Rectal smooth muscle tissue (tissue), 1 donor: Measurements from ENCODE around the gene ZFR2.

ENCODE experiments used
- H3K27ac ChIP-seq: one replicate; pipeline ENCODE4 v1.7.0; 2013; ENCODE audit warnings: low read depth, low read length, inconsistent platforms
- H3K27me3 ChIP-seq: one replicate; pipeline ENCODE4 v1.7.0; 2013; ENCODE audit warnings: low read length; ENCODE audit not compliant: control insufficient read depth, insufficient read depth
- H3K36me3 ChIP-seq: one replicate; pipeline ENCODE4 v1.7.0; 2013; ENCODE audit warnings: low read length; ENCODE audit not compliant: control insufficient read depth, insufficient read depth
- H3K4me1 ChIP-seq: one replicate; pipeline ENCODE4 v1.7.0; 2013; ENCODE audit warnings: low read length; ENCODE audit not compliant: control insufficient read depth, insufficient read depth
- H3K4me3 ChIP-seq: one replicate; pipeline ENCODE4 v1.7.0; 2013; ENCODE audit warnings: low read length
- H3K9ac ChIP-seq: one replicate; pipeline ENCODE4 v1.7.0; 2013; ENCODE audit warnings: low read length

ZFR2 gene

DNA sequence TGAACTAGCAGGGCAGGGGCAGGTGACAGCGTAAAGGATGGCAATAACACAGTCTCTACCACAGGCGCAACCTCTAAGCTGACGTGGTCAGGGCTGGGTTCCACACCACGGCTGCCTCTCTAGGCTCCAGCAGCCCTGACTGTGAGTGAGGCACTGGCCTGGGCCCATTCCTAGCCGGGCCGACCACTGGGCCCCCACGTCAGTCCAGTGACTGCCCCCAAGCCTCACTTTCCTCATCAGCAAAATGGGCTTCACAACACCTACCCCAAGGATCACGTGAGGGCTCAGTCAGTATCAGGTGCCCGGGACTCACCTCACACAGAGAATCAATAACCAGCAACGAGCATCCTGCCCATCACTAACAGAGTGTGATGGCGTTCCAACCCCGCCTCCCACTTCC, 5.2 kb downstream of the ZFR2 start:
- no peak overlapping the region for H3K4me3 ChIP-seq
- H3K9ac ChIP-seq: no peak overlapping the region
- no peak overlapping the region for H3K27ac ChIP-seq
- H3K4me1 ChIP-seq: no peaks in the 10 kb centered on the region
- H3K27me3 ChIP-seq: peaks cover 12% of the 10 kb centered on the region
- H3K36me3 ChIP-seq: no peaks in the 10 kb centered on the region

DNA sequence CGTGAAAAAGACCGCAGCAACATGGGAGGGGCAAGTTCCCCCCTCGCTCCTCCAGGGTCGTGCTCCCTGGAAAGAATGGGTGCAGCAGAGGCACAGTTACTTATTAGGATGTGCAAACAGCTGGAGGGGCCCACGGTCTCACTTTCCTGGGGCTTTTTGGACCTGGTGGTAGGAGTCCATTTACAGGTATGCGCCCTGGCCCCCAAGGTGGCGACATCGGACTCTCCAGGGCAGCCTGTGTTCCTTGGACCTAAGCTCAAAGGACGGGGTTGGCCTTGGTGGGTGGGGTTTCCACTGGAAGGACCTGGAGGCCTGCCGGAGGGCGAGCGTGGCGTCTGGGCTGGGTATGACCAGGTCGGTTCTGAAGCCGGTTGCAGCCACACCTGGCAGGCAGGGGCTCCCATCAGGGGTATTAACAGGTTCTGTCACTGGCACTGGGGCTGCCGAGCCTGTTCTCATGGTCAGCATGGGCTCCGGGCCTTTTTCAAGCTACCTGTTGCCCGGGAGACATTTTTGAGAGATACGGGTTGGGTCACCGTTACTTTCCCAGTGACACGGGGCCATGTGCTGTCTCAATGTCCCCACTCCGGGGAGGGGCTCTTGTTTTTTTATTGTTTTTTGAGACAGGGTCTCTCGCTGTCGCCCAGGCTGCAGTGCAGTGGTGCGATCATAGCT, 5.9 kb downstream of the ZFR2 start:
- no peaks in the 10 kb centered on the region for H3K4me1 ChIP-seq
- H3K27me3 ChIP-seq: peaks cover 8% of the 10 kb centered on the region
- no peaks in the 10 kb centered on the region for H3K36me3 ChIP-seq

DNA sequence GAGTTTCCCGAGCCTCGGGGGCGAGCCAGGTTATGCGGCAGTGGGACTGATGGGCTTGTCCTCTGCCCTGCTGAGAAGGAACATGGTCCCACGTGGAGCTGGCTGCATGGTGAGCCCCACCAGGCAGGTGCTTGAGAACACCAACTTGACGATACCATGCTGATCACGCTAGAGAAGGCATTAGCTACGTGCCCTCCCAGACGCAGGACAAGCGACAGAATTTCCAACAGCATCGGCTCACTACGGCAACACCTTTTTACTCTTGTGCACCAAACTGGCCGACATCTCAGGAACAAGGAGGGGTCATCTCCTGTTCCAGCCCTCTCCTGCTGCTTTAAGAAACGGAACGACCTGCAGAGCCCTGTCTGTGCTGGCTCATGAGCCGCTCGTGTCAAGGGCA, 8.3 kb downstream of the ZFR2 start:
- no peak overlapping the region for H3K27ac ChIP-seq
- no peak overlapping the region for H3K4me3 ChIP-seq
- H3K27me3 ChIP-seq: no peaks in the 10 kb centered on the region
- no peak overlapping the region for H3K9ac ChIP-seq
- H3K36me3 ChIP-seq: no peaks in the 10 kb centered on the region
- H3K4me1 ChIP-seq: no peaks in the 10 kb centered on the region

More for the DNA sequence above, 5.9 kb downstream of the ZFR2 start:
- no peak overlapping the region for H3K27ac ChIP-seq
- H3K9ac ChIP-seq: no peak overlapping the region
- no peak overlapping the region for H3K4me3 ChIP-seq

DNA sequence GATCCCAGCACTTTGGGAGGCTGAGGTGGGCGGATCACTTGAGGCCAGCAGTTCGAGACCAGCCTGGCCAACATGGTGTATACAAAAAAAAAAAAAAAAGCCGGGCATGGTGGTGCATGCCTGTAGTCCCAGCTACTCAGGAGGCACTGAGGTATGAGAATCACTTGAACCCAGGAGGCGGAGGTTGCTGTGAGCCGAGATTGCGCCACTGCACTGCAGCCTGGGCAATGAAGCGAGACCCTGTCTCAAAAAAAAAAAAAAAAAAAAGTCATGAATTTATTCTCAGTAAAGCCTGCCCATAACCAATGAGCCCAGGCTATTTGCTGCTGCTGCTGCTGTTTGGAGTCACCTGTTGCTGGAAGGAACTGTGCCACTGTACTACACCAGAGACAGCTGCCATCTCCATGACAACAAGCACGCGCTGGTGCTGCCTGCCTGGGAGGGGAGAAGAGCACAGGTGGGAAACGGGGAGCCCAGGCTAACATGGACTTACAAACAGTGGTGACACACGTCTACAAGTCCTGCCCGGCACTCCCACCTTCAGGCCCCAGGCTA, 11.3 kb downstream of the ZFR2 start:
- Histone ChIP-seq H3K27ac (no peak overlapping the region), H3K4me3 (no peak overlapping the region)

DNA sequence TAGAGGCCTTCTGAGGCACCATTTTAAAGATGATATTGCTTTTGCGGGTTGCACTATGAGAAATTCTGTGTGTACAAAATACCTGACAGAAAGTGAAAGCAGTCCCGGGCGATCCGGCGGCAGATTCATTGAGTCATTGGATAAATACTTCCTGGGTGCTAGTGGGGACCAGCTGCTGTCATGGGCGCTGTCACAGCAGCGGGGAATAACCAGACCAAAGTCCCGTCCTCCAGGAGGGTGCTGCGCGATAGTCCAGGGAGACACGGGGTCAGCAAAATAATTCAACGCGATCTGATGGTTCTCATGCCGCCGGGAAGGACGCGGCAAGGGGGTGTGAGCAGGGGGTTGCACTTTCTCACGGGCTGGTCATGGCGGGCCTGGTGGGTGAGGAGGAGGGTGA, 13.5 kb downstream of the ZFR2 start:
- H3K9ac ChIP-seq: no peak overlapping the region
- no peaks in the 10 kb centered on the region for H3K4me1 ChIP-seq
- H3K27ac ChIP-seq: no peak overlapping the region
- H3K27me3 ChIP-seq: no peaks in the 10 kb centered on the region
- no peak overlapping the region for H3K4me3 ChIP-seq
- no peaks in the 10 kb centered on the region for H3K36me3 ChIP-seq

More for the DNA sequence above, 11.3 kb downstream of the ZFR2 start:
- H3K36me3 ChIP-seq: no peaks in the 10 kb centered on the region
- no peak overlapping the region for H3K9ac ChIP-seq
- no peaks in the 10 kb centered on the region for H3K4me1 ChIP-seq
- no peaks in the 10 kb centered on the region for H3K27me3 ChIP-seq

DNA sequence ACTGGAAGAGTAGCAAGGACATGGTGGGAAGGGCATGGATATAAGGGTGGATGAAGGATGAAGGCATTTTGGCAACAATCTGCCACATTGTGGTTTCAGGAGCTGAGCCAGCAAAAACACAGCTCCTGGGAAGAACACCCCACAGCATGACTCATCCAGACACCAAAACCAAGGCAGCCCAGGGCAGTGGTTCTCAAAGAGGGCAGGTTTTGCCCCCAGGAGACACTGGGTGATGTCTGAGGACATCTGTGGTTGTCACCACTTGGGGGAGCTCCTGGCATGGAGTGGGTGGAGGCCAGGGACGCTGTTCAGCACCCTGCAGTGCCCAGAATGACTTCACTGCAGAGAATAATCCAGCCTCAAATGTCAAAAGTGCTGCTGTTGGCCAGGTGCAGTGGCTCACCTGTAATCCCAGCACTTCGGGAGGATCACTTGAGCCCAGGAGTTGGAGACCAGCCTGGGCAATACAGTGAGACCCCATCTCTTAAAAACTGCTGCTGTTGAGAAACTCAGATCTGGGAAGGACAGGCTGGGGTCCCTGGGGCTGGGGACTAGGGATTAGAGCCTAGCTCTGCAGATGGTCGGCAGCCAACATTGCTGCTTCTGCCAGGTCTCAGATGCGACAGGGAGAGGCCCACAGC, 16.1 kb downstream of the ZFR2 start:
- no peaks in the 10 kb centered on the region for H3K4me1 ChIP-seq
- H3K4me3 ChIP-seq: no peak overlapping the region
- H3K27ac ChIP-seq: no peak overlapping the region
- no peaks in the 10 kb centered on the region for H3K36me3 ChIP-seq
- H3K27me3 ChIP-seq: no peaks in the 10 kb centered on the region
- H3K9ac ChIP-seq: no peak overlapping the region

DNA sequence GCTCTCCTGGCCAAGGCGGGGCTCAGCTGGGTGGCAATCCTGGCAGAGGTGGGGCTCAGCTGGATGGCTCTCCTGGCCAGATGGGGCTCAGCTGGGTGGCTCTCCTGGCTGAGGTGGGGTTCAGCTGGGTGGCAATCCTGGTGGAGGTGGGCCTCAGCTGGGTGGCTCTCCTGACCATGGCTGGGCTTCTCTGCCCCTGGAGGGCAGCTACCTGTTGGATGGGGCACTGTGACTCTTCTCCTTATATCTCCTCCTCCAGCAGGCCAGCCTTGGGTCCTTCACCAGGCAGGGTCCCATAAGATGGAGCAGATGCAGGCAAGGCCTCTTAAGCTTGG, 16.7 kb downstream of the ZFR2 start:
- no peaks in the 10 kb centered on the region for H3K27me3 ChIP-seq
- H3K4me1 ChIP-seq: no peaks in the 10 kb centered on the region
- H3K4me3 ChIP-seq: no peak overlapping the region
- no peak overlapping the region for H3K9ac ChIP-seq
- no peak overlapping the region for H3K27ac ChIP-seq
- no peaks in the 10 kb centered on the region for H3K36me3 ChIP-seq

DNA sequence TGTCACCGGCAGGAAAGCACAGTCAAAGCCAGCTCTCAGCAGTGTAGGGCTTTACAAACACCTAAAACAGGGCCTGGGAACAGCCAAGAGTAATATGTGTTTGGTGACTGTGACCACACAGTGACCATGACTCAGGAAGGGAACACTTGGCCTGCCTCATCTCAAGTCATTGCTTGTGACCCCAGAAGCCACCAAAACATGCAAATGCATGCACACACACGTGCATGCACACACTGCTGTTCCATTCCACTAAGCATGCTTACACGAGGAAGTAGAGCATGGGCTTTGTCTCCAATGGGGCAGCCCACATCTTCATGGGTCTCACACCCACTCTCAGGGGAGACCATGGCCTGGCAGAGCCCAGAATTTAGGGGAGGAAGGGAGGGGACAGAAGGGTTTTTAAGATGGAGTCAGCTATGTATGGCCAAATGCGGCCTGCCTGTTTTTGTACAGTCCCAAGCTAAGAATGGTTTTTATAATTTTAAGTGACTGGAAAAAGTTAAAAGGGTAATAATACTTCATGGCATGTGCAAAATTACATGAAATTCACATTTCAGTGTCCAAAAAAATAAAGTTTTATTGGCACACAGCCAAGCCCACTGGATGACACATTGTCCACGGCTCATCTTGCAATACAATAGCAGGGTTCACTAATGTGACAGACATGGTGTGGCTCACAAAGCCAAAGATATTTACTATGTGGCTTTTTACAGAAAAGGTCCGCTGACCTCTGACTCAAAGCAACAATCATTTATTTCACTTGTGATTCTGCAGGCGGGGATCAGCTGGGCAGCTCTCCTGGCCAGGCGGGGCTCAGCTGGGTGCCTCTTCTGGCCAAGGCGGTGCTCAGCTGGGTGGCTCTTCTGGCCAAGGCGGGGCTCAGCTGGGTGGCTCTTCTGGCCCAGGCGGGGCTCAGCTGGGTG, 17.3 kb downstream of the ZFR2 start:
- Histone ChIP-seq H3K27ac (no peak overlapping the region), H3K4me1 (no peaks in the 10 kb centered on the region)

DNA sequence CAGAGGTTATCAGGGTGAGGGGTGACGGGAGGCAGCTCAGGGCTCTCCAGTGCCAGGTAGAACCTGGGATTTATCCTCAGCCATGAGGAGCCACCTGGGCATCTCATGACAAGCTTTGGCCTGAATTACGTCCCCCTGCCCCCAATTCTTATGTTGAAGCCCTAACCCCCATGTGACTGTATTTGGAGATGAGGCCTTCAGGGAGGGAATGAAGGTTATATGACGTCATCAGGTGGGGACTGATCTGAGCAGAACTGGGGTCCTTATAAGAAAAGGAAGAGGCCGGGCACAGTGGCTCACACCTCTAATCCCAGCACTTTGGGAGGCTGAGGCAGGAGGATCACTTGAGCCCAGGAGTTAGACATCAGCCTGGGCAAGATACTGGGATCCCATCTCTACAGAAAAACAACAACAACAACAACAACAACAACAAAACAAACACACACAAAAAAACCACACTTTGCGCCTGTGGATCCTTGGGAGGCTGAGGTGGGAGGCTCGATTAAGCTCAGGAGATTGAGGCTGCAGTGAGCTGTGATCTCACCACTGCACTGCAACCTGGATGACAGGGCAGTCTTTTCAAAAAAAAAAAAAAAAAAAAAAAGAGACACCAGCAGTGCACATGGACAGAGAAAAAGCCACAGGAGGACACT, 18.4 kb downstream of the ZFR2 start:
- no peak overlapping the region for H3K27ac ChIP-seq
- no peaks in the 10 kb centered on the region for H3K4me1 ChIP-seq
- H3K9ac ChIP-seq: no peak overlapping the region
- H3K4me3 ChIP-seq: no peak overlapping the region
- no peaks in the 10 kb centered on the region for H3K36me3 ChIP-seq
- no peaks in the 10 kb centered on the region for H3K27me3 ChIP-seq

More for the DNA sequence above, 17.3 kb downstream of the ZFR2 start:
- Histone ChIP-seq H3K27me3 (no peaks in the 10 kb centered on the region), H3K4me3 (no peak overlapping the region), H3K9ac (no peak overlapping the region), H3K36me3 (no peaks in the 10 kb centered on the region)

DNA sequence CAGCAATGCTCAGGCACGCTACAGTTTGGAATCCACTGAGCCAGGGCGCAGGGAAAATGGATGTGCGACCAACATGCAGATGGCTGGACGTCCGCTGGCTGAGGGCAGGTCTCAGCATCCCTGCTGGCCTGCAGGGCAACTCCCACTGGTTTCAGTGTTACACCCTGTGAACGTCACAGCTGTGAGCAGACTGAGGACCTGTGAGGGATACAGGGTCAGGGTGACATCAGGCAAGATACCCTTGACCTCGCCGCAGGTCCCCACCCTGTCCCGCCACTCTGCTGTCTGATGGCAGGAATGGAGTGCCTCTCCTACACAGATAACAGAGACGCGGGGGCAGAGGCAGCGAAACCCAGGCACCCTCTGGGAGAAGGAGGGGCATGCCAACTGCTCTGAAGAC, 19.1 kb downstream of the ZFR2 start:
- H3K9ac ChIP-seq: no peak overlapping the region
- no peaks in the 10 kb centered on the region for H3K36me3 ChIP-seq
- H3K27me3 ChIP-seq: no peaks in the 10 kb centered on the region
- H3K27ac ChIP-seq: no peak overlapping the region
- no peaks in the 10 kb centered on the region for H3K4me1 ChIP-seq
- no peak overlapping the region for H3K4me3 ChIP-seq

DNA sequence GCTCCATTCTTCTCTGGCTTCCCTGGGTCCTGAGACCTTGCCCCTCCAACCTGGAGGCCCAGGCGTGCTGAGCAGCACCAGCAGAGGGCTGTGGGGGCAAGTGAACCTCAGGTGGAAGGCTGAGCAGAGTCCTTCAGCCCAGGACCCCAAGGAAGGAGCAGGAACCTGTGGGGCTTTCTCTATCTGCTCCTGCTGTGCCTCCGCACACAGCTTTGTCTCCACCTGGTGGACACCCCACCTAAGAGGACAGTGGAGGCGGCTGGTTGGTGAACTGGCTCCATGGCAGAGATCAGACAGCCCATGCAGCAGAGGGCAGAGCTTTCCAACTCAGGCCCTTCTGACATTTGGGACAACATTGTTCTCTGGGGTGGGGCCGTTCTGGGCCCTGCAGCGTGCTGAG, 19.7 kb downstream of the ZFR2 start:
- H3K4me1 ChIP-seq: no peaks in the 10 kb centered on the region
- H3K9ac ChIP-seq: no peak overlapping the region
- H3K4me3 ChIP-seq: no peak overlapping the region
- no peak overlapping the region for H3K27ac ChIP-seq
- no peaks in the 10 kb centered on the region for H3K36me3 ChIP-seq
- H3K27me3 ChIP-seq: no peaks in the 10 kb centered on the region

DNA sequence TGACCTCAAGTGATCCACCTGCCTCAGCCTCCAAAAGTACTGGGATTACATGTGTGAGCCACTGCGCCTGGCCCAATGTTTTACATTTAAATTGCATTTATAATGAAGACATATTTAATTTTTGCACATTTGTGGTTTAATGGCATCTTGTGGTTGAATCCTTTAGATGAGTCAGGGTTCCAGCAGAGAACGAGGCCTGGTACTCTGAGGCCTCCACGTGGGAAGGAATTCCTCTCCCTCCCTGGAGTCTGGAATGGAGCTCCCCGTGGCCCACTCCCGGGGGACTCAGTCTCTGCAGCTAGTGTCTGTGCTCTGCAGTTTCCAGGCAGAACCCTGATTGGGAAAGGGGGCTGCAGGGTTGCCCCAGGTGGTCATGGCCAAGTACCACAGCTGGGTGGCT, 24.2 kb downstream of the ZFR2 start:
- Histone ChIP-seq H3K27ac (no peak overlapping the region), H3K9ac (no peak overlapping the region), H3K36me3 (no peaks in the 10 kb centered on the region), H3K4me3 (no peak overlapping the region), H3K27me3 (no peaks in the 10 kb centered on the region), H3K4me1 (no peaks in the 10 kb centered on the region)
